ENCODE data around the gene NIF3L1. TPM values are rescaled to one million over a fixed set of nuclear protein-coding genes. Genes with fewer than 3 reads are reported as not detected.
A peak's percentile ranks its signal among the peaks of the same experiment; 100 is the strongest.

Gene NIF3L1
- total and polyA plus RNA-seq, 9 of the 15 experiments (the other 6 are each of a cell fraction or from before 2014, with no cell fraction given): 26.7 to 89.5 (median 45.6) TPM

DNA sequence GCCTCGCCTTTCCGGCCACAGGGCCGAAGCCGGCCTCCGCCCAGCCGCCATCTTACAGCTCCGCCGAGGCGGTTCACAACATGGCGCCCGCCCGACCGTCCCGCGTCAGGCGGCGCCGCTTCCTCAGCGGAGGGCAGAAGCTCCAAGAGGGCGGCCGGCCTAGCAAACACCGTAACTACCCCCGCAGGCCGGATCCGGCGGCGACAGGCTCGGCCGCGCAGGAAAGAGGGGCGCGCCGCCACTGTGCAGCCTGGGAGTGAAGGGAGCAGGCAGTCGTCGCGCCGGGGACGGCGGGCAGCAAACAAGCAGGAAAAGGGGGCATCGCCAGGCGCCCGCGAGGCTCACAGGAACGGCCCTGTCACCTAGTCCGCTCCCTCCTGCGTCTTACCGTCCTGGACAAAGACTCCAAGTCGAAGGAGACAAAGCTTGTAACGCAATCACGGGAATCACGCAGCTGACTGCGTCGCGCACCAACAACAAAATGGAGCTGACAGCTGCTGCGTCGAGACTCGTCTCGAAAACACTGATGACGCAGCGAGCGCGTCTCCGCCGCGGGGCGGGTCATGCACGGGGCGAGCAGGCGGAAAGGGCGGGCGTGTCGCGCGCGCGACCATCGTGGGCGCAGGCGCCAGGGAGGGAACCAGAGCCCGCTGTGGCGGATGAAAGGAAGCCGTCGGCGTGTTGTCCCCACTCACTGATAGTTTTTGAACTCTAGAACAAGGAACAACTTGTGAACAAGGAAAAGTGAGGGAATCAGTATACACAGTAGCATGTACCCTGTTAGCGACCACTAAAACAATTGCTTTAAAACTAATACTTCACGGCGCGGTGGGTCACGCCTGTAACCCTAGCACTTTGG, 24.8 kb upstream of the NIF3L1 start, which contains the start of gene CLK1 (continued):
- no peak for TF ChIP-seq DDX20 (tag; IDR thresholded peaks at IDR 0.05; ENCODE audit: low read depth)
- no peak for TF ChIP-seq TOE1 (IDR thresholded peaks at IDR 0.05; ENCODE audit: borderline replicate concordance)
- peak; percentile 91 for TF ChIP-seq TOE1 (CRISPR knock-in tag; IDR thresholded peaks at IDR 0.05; ENCODE audit: borderline replicate concordance, low read depth)
- peak in 1 of 2 experiments; percentile 63; a peak in 1 of 4 replicates for TF ChIP-seq TBL1XR1 (IDR thresholded peaks at IDR 0.05; ENCODE audit: low read length in 2 of 2)
- no peak for TF ChIP-seq NR1H2 (CRISPR knock-in tag; IDR thresholded peaks at IDR 0.05)
- TF ChIP-seq SP2 (IDR thresholded peaks at IDR 0.05; ENCODE audit: extremely low read depth, low read depth, low read length, poor library complexity, severe bottlenecking): no peak
- peak; percentile 71 for TF ChIP-seq ATF1 (CRISPR knock-in tag; IDR thresholded peaks at IDR 0.05)
- TF ChIP-seq ATF1 (tag; IDR thresholded peaks at IDR 0.05): peak; percentile 97
- TF ChIP-seq ZC3H11A (IDR thresholded peaks at IDR 0.05; ENCODE audit: low read depth, low read length): peak; percentile 97
- TF ChIP-seq CHD2 (IDR thresholded peaks at IDR 0.05; ENCODE audit: low read depth, low read length): 0 out of 2 replicates have a peak, but pooled peaks have one; percentile 27
- no peak for TF ChIP-seq BRCA1 (IDR thresholded peaks at IDR 0.05)
- no peak for TF ChIP-seq BRCA1 (CRISPR knock-in tag; IDR thresholded peaks at IDR 0.05)
- no peak for TF ChIP-seq ZNF778 (CRISPR knock-in tag; IDR thresholded peaks at IDR 0.05)
- no peak for TF ChIP-seq ESRRB (CRISPR knock-in tag; IDR thresholded peaks at IDR 0.05; ENCODE audit: borderline replicate concordance)
- no peak for TF ChIP-seq HMG20A (CRISPR knock-in tag; conservative IDR thresholded peaks at IDR 0.05)
- TF ChIP-seq ZNF263 (CRISPR knock-in tag; IDR thresholded peaks at IDR 0.05; ENCODE audit: borderline replicate concordance): peak; percentile 34
- TF ChIP-seq MAFF (IDR thresholded peaks at IDR 0.05; ENCODE audit: low read length): no peak
- TF ChIP-seq, protein P1, sequence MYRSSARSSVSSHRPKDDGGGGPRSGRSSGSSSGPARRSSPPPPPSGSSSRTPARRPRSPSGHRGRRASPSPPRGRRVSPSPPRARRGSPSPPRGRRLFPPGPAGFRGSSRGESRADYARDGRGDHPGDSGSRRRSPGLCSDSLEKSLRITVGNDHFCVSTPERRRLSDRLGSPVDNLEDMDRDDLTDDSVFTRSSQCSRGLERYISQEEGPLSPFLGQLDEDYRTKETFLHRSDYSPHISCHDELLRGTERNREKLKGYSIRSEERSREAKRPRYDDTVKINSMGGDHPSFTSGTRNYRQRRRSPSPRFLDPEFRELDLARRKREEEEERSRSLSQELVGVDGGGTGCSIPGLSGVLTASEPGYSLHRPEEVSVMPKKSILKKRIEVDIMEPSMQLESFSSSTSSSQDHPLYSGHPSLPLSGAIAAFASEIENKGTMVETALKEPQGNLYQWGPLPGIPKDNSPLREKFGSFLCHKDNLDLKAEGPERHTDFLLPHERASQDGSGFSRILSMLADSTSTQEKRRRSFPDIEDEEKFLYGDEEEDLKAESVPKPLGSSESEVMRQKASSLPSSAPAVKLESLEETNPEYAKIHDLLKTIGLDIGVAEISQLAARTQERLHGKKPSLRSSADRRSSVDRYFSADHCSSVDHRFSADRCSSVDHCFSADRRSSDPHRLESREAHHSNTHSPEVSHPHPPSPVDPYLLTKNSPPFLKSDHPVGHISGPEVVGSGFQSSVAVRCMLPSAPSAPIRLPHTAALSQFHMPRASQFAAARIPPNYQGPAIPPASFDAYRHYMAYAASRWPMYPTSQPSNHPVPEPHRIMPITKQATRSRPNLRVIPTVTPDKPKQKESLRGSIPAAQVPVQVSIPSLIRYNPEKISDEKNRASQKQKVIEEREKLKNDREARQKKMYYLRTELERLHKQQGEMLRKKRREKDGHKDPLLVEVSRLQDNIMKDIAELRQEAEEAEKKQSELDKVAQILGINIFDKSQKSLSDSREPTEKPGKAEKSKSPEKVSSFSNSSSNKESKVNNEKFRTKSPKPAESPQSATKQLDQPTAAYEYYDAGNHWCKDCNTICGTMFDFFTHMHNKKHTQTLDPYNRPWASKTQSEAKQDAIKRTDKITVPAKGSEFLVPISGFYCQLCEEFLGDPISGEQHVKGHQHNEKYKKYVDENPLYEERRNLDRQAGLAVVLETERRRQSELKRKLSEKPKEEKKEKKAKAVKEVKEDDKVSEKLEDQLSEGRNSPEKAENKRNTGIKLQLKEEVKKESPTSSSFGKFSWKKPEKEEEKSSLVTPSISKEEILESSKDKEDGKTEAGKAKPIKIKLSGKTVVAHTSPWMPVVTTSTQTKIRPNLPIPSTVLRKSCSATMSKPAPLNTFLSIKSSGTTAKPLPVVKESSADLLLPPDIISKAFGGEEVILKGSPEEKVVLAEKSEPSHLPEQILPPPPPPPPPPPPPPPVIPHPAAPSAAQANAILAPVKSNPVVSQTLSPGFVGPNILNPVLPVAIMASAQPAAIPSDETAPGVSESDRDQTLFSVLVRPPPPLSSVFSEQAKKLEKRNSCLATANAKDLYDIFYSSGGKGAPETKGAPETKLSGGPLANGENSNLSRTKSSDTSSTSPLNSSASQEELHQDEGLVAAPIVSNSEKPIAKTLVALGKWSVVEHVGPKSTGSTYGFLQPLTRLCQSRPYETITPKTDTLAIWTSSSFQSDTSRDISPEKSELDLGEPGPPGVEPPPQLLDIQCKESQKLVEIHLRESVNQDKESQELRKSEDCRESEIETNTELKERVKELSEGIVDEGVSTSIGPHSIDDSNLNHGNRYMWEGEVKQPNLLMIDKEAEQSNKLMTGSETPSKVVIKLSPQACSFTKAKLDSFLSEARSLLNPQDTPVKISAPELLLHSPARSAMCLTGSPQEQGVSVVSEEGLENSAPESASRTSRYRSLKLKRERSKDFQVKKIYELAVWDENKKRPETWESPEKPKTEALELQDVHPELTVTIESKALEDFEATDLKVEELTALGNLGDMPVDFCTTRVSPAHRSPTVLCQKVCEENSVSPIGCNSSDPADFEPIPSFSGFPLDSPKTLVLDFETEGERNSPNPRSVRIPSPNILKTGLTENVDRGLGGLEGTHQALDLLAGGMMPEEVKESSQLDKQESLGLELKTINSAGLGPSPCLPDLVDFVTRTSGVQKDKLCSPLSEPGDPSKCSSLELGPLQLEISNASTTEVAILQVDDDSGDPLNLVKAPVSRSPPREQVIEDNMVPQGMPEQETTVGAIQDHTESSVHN (IDR thresholded peaks at IDR 0.05; ENCODE audit: borderline replicate concordance in 1 of 2, low read depth in 1 of 2): 0 out of 4 replicates have a peak, but pooled peaks of 1 of the 2 experiments have one; percentile 46
- TF ChIP-seq MXI1 (IDR thresholded peaks at IDR 0.05; ENCODE audit: low read depth, low read length): 0 out of 2 replicates have a peak, but pooled peaks have one; percentile 32
- no peak for TF ChIP-seq ZNF668 (CRISPR knock-in tag; IDR thresholded peaks at IDR 0.05)
- peak; percentile 80; the same call in 1 of the 2 replicates for TF ChIP-seq GABPB1 (CRISPR knock-in tag; IDR thresholded peaks at IDR 0.05)

All from K562 (cell line).